ENCODE data around the gene TTYH1.
"Not testable (repeated sequence)": the region's sequence is repeated elsewhere in the genome, so short reads cannot be mapped to it uniquely, and the experiment has no call there.

Gene TTYH1

DNA sequence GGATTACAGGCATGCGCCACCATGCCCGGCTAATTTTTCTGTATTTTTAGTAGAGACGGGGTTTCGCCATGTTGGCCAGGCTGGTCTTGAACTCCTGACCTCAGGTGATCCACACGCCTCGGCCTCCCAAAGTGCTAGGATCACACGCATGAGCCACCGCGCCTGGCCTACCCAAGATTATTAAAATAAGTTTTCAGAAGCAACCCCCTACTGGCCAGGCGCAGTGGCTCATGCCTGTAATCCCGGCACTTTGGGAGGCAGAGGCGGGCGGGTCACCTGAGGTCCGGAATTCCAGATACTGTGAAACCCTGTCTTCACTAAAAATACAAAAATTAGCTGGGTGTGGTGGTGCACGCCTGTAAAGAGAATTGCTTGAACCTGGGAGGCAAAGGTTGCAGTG, 31.1 kb downstream of the TTYH1 start:
- not testable (repeated sequence) for H3K27me3 ChIP-seq (ENCODE audit: control insufficient read depth in 1 of 2, insufficient read depth in 2 of 2, low read length in 2 of 2); H3K27ac ChIP-seq (ENCODE audit: low read length); H3K9me3 ChIP-seq (ENCODE audit: control insufficient read depth in 2 of 2, low read length in 2 of 2); H3K9ac ChIP-seq (ENCODE audit: low read length in 2 of 2); H3K4me3 ChIP-seq (ENCODE audit: low read length in 2 of 2)
- Histone ChIP-seq H3K36me3 (ENCODE audit: control insufficient read depth in 2 of 2, insufficient read depth in 2 of 2, low read length in 2 of 2) (peaks cover 4 to 12% of the 10 kb centered on the region in 2 donors), H3K4me1 (ENCODE audit: control insufficient read depth, insufficient read depth, low read length) (peaks cover 21% of the 10 kb centered on the region)

DNA sequence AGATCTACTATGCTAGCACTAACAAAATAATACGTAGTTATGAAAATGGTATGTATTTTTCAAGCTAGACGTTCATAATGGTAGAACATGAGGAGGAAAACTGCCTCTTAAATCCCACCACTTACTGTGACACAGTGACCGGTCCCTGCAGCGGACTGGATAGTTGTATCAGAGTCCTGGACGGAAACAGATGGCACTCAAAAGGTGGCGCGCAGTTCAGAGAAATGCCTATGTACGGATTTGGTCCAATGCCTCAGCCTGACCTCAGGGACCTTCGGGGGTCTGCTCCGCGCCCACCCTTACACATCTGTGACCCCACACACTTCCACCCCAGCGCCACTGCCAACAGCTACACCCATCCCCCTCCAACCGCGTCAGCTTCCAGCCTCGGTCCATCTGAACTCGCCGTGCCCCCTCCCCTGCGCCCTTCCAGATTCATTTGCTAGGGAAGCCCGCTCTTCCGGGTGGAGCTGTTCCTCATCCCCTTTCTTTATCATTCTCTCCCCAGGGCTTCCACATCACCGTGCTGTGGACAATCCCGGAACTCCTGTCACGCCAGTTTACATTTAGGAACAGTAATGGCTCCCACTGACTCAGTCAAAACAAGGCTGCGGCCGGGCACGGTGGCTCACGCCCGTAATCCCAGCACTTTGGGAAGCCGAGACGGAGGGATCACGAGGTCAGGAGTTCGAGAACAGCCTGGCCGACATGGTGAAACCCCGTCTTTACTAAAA, 32.9 kb downstream of the TTYH1 start:
- H3K27me3 ChIP-seq (ENCODE audit: control insufficient read depth in 1 of 2, insufficient read depth in 2 of 2, low read length in 2 of 2): no peaks in the 10 kb centered on the region
- no peaks in the 10 kb centered on the region for H3K9me3 ChIP-seq (ENCODE audit: control insufficient read depth in 2 of 2, low read length in 2 of 2)
- peaks cover 32% of the 10 kb centered on the region for H3K4me1 ChIP-seq (ENCODE audit: control insufficient read depth, insufficient read depth, low read length)
- peak overlapping the region; percentile 92 to 96 for H3K9ac ChIP-seq (ENCODE audit: low read length in 2 of 2)
- peak overlapping the region; percentile 68 to 96 for H3K4me3 ChIP-seq (ENCODE audit: low read length in 2 of 2)
- H3K27ac ChIP-seq (ENCODE audit: low read length): peak overlapping the region; percentile 96
- H3K36me3 ChIP-seq (ENCODE audit: control insufficient read depth in 2 of 2, insufficient read depth in 2 of 2, low read length in 2 of 2): peaks cover 22 to 29% of the 10 kb centered on the region in 2 donors

- Histone ChIP-seq H3K27ac (ENCODE audit: low read length) (peak within 1 kb of the TSS; percentile 96), H3K4me3 (ENCODE audit: low read length in 2 of 2) (peak within 1 kb of the TSS; percentile 68 to 96), H3K9me3 (ENCODE audit: control insufficient read depth in 2 of 2, low read length in 2 of 2) (no peaks in the 10 kb centered on the region), H3K36me3 (ENCODE audit: control insufficient read depth in 2 of 2, insufficient read depth in 2 of 2, low read length in 2 of 2) (peaks cover 30 to 37% of the 10 kb centered on the region in 2 donors), H3K4me1 (ENCODE audit: control insufficient read depth, insufficient read depth, low read length) (peaks cover 37% of the 10 kb centered on the region), H3K9ac (ENCODE audit: low read length in 2 of 2) (peak within 1 kb of the TSS; percentile 92 to 96), H3K27me3 (ENCODE audit: control insufficient read depth in 1 of 2, insufficient read depth in 2 of 2, low read length in 2 of 2) (no peaks in the 10 kb centered on the region)
These were observed 33.8 kb downstream of the TTYH1 start, which contains the start of gene LENG8 for GRCh38 chr19:54448774-54449700. TSS of gene LENG8 (plus strand) at chr19:54449199. CDS start at chr19:54451345, 2,146 bp downstream.

- Histone ChIP-seq H3K27me3 (ENCODE audit: control insufficient read depth in 1 of 2, insufficient read depth in 2 of 2, low read length in 2 of 2) (no peaks in the 10 kb centered on the region), H3K4me3 (ENCODE audit: low read length in 2 of 2) (peak overlapping the region; percentile 68 to 96), H3K4me1 (ENCODE audit: control insufficient read depth, insufficient read depth, low read length) (peaks cover 37% of the 10 kb centered on the region), H3K36me3 (ENCODE audit: control insufficient read depth in 2 of 2, insufficient read depth in 2 of 2, low read length in 2 of 2) (peaks cover 37 to 42% of the 10 kb centered on the region in 2 donors), H3K27ac (ENCODE audit: low read length) (peak overlapping the region; percentile 96), H3K9ac (ENCODE audit: low read length in 2 of 2) (peak overlapping the region; percentile 92 to 96), H3K9me3 (ENCODE audit: control insufficient read depth in 2 of 2, low read length in 2 of 2) (no peaks in the 10 kb centered on the region)
These were observed 34.4 kb downstream of the TTYH1 start for GRCh38 chr19:54449701-54450069.

GRCh38 chr19:54451331-54451871, 36.1 kb downstream of the TTYH1 start:
- Histone ChIP-seq H3K9me3 (ENCODE audit: control insufficient read depth in 2 of 2, low read length in 2 of 2) (no peaks in the 10 kb centered on the region), H3K9ac (ENCODE audit: low read length in 2 of 2) (no peak overlapping the region), H3K36me3 (ENCODE audit: control insufficient read depth in 2 of 2, insufficient read depth in 2 of 2, low read length in 2 of 2) (peaks cover 47 to 49% of the 10 kb centered on the region in 2 donors), H3K27ac (ENCODE audit: low read length) (no peak overlapping the region), H3K4me1 (ENCODE audit: control insufficient read depth, insufficient read depth, low read length) (peaks cover 37% of the 10 kb centered on the region), H3K27me3 (ENCODE audit: control insufficient read depth in 1 of 2, insufficient read depth in 2 of 2, low read length in 2 of 2) (no peaks in the 10 kb centered on the region), H3K4me3 (ENCODE audit: low read length in 2 of 2) (peak overlapping the region; percentile 29 to 96)

- Histone ChIP-seq H3K9me3 (ENCODE audit: control insufficient read depth in 2 of 2, low read length in 2 of 2) (no peaks in the 10 kb centered on the region), H3K27me3 (ENCODE audit: control insufficient read depth in 1 of 2, insufficient read depth in 2 of 2, low read length in 2 of 2) (no peaks in the 10 kb centered on the region), H3K4me1 (ENCODE audit: control insufficient read depth, insufficient read depth, low read length) (peaks cover 36% of the 10 kb centered on the region), H3K36me3 (ENCODE audit: control insufficient read depth in 2 of 2, insufficient read depth in 2 of 2, low read length in 2 of 2) (peaks cover 47 to 55% of the 10 kb centered on the region in 2 donors), H3K4me3 (ENCODE audit: low read length in 2 of 2) (no peak overlapping the region), H3K9ac (ENCODE audit: low read length in 2 of 2) (no peak overlapping the region), H3K27ac (ENCODE audit: low read length) (no peak overlapping the region)
These were observed 36.7 kb downstream of the TTYH1 start for GRCh38 chr19:54451997-54452396.

DNA sequence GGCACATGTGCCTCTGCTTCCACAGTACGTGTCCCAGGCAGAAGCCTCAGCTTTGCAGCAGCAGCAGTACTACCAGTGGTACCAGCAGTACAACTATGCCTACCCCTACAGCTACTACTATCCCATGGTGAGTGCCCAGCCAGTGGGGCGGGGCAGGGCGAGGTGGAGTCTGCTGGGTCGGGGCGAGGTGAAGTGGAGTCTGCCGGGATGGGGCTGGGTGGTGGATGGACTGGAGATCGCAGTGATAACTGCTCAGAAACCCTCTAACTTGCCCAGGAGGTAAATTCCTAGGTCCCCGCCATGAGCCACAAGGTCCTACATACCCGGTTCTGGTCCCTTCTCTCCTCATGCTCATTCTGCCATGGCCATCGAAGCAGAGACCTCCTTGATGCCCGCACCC, 37.4 kb downstream of the TTYH1 start:
- no peak overlapping the region for H3K4me3 ChIP-seq (ENCODE audit: low read length in 2 of 2)
- no peak overlapping the region for H3K27ac ChIP-seq (ENCODE audit: low read length)
- no peaks in the 10 kb centered on the region for H3K9me3 ChIP-seq (ENCODE audit: control insufficient read depth in 2 of 2, low read length in 2 of 2)
- peaks cover 34% of the 10 kb centered on the region for H3K4me1 ChIP-seq (ENCODE audit: control insufficient read depth, insufficient read depth, low read length)
- H3K36me3 ChIP-seq (ENCODE audit: control insufficient read depth in 2 of 2, insufficient read depth in 2 of 2, low read length in 2 of 2): peaks cover 48 to 59% of the 10 kb centered on the region in 2 donors
- H3K27me3 ChIP-seq (ENCODE audit: control insufficient read depth in 1 of 2, insufficient read depth in 2 of 2, low read length in 2 of 2): no peaks in the 10 kb centered on the region
- H3K9ac ChIP-seq (ENCODE audit: low read length in 2 of 2): no peak overlapping the region

- peaks cover 64 to 75% of the 10 kb centered on the region in 2 donors for H3K36me3 ChIP-seq (ENCODE audit: control insufficient read depth in 2 of 2, insufficient read depth in 2 of 2, low read length in 2 of 2)
- no peak overlapping the region for H3K27ac ChIP-seq (ENCODE audit: low read length)
- no peaks in the 10 kb centered on the region for H3K27me3 ChIP-seq (ENCODE audit: control insufficient read depth in 1 of 2, insufficient read depth in 2 of 2, low read length in 2 of 2)
- no peak overlapping the region for H3K4me3 ChIP-seq (ENCODE audit: low read length in 2 of 2)
- no peaks in the 10 kb centered on the region for H3K9me3 ChIP-seq (ENCODE audit: control insufficient read depth in 2 of 2, low read length in 2 of 2)
- peaks cover 35% of the 10 kb centered on the region for H3K4me1 ChIP-seq (ENCODE audit: control insufficient read depth, insufficient read depth, low read length)
- H3K9ac ChIP-seq (ENCODE audit: low read length in 2 of 2): no peak overlapping the region
These were observed 38.9 kb downstream of the TTYH1 start for GRCh38 chr19:54453921-54454780.

- Histone ChIP-seq H3K9ac (ENCODE audit: low read length in 2 of 2) (no peak overlapping the region), H3K4me1 (ENCODE audit: control insufficient read depth, insufficient read depth, low read length) (peaks cover 37% of the 10 kb centered on the region), H3K36me3 (ENCODE audit: control insufficient read depth in 2 of 2, insufficient read depth in 2 of 2, low read length in 2 of 2) (peaks cover 70 to 82% of the 10 kb centered on the region in 2 donors)
These were observed 39.8 kb downstream of the TTYH1 start for GRCh38 chr19:54454781-54455675.

More at GRCh38 chr19:54454781-54455675, 39.8 kb downstream of the TTYH1 start:
- Histone ChIP-seq H3K9me3 (ENCODE audit: control insufficient read depth in 2 of 2, low read length in 2 of 2) (no peaks in the 10 kb centered on the region), H3K4me3 (ENCODE audit: low read length in 2 of 2) (no peak overlapping the region), H3K27me3 (ENCODE audit: control insufficient read depth in 1 of 2, insufficient read depth in 2 of 2, low read length in 2 of 2) (no peaks in the 10 kb centered on the region), H3K27ac (ENCODE audit: low read length) (no peak overlapping the region)

Data from stomach smooth muscle (tissue), 2 donors.